Upper lobe of right lung (tissue), 1 donor: ENCODE results near the gene CYP2D6. TPM values are rescaled to one million over a fixed set of nuclear protein-coding genes. Genes with fewer than 3 reads are reported as not detected.

Source experiments
- ATAC-seq: fragments of 200-7000 bp; cut with Tn5 transposase; one replicate; pipeline ENCODE4 v1.9.1; 2020; ENCODE audit warnings: mild to moderate bottlenecking, moderate library complexity
- DNase-seq: peaks from one replicate; pipeline ENCODE4 v3.0.0-alpha.2; 2020
- H3K27ac ChIP-seq: fragments of 200-600 bp; one replicate; pipeline ENCODE4 v1.8.0; 2022
- H3K27me3 ChIP-seq: fragments of 200-600 bp; one replicate; pipeline ENCODE4 v1.8.0; 2022; ENCODE audit warnings: mild to moderate bottlenecking
- H3K36me3 ChIP-seq: fragments of 200-600 bp; one replicate; pipeline ENCODE4 v1.8.0; 2022
- H3K4me1 ChIP-seq: fragments of 200-600 bp; one replicate; pipeline ENCODE4 v1.8.0; 2022
- H3K4me3 ChIP-seq: fragments of 200-600 bp; one replicate; pipeline ENCODE4 v1.8.0; 2022; ENCODE audit warnings: mild to moderate bottlenecking
- H3K9me3 ChIP-seq: fragments of 200-600 bp; one replicate; pipeline ENCODE4 v1.8.0; 2022
- intact Hi-C: fragments of 100-400 bp; cut with DNase I; formaldehyde crosslinking; loops from one replicate; pipeline ENCODE4 v1.11.0; 2022
- total RNA-seq: library from RNA; stranded (reverse); fragmentation: NEBNext Ultra II Directional; extraction: Animal tissue kit (Norgen Biotek cat#: 25700); gene quantifications from one replicate; pipeline ENCODE4 v1.2.1, GENCODE V29; 2021
- TF ChIP-seq, protein P1 (sequence below): fragments of 200-600 bp; IDR thresholded peaks from one replicate; pipeline ENCODE4 v1.8.0; 2022; ENCODE audit warnings: antibody characterized with exemption
- donor health status: DM: no; HTN: yes; CAD: no; lungs with severe emphysema.

CYP2D6 gene
- total RNA-seq, 1 donor from 2014 or later: 1.0 TPM

DNA sequence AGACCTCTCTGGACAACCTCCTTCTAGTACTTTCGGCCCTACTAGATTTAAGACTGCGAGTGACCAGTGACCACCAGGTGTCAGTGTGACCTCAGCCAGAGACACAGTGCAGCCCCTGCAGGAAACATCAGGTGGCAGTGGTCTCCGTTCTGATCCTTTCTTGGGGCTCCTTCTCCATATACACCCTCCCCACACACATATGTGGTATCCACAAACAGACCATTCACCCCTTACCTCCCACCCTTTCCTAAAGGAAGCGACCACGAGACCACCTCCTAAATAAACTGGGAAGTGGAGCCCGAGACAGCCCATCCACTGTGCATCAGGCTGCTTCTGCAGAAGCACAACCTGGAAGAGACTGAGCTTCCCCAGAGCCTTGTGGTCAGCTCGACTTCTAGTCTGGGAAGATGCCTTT is 38.5 kb upstream of the CYP2D6 start:
- H3K27me3 ChIP-seq: no peaks in the 10 kb centered on the region
- ATAC-seq (peak; percentile 76), DNase-seq (no peak)
- H3K36me3 ChIP-seq: peaks cover 24% of the 10 kb centered on the region
- H3K4me3 ChIP-seq: no peak overlapping the region
- H3K4me1 ChIP-seq: no peaks in the 10 kb centered on the region
- TF ChIP-seq, protein P1, sequence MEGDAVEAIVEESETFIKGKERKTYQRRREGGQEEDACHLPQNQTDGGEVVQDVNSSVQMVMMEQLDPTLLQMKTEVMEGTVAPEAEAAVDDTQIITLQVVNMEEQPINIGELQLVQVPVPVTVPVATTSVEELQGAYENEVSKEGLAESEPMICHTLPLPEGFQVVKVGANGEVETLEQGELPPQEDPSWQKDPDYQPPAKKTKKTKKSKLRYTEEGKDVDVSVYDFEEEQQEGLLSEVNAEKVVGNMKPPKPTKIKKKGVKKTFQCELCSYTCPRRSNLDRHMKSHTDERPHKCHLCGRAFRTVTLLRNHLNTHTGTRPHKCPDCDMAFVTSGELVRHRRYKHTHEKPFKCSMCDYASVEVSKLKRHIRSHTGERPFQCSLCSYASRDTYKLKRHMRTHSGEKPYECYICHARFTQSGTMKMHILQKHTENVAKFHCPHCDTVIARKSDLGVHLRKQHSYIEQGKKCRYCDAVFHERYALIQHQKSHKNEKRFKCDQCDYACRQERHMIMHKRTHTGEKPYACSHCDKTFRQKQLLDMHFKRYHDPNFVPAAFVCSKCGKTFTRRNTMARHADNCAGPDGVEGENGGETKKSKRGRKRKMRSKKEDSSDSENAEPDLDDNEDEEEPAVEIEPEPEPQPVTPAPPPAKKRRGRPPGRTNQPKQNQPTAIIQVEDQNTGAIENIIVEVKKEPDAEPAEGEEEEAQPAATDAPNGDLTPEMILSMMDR: peak; percentile 77
- H3K9me3 ChIP-seq: no peaks in the 10 kb centered on the region
- intact Hi-C loops: loop anchor here (10.0 kb wide), 1 partner anchor 266 kb away; the partner anchor contains the start of gene NFAM1
- H3K27ac ChIP-seq: no peak overlapping the region

DNA sequence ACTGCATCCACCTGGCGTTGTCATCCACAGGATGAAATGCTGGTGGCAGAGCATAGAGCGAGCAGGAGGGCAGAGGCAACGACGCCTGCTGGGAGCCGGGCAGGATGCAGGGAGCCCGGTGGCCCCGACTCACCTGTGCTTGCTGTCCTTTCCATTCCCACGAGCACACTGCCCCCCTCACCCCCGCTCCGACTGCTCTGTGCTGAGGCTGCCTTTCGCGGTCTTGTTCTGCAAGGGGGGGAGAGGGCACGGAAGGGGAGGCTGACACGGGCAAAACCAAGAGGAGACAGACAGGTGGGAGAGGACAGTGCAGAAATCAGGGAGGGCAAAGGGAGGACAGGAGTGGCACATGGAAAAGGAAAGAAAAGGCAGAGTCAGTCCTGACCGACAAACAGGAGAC is 37.9 kb upstream of the CYP2D6 start:
- H3K4me1 ChIP-seq: no peaks in the 10 kb centered on the region
- H3K27ac ChIP-seq: no peak overlapping the region
- no peak for DNase-seq
- H3K27me3 ChIP-seq: no peaks in the 10 kb centered on the region
- intact Hi-C loops: loop anchor here (10.0 kb wide), 1 partner anchor 266 kb away; the partner anchor contains the start of gene NFAM1
- H3K36me3 ChIP-seq: peaks cover 26% of the 10 kb centered on the region
- TF ChIP-seq, protein P1: no peak
- H3K4me3 ChIP-seq: no peak overlapping the region
- no peaks in the 10 kb centered on the region for H3K9me3 ChIP-seq
- ATAC-seq: no peak

DNA sequence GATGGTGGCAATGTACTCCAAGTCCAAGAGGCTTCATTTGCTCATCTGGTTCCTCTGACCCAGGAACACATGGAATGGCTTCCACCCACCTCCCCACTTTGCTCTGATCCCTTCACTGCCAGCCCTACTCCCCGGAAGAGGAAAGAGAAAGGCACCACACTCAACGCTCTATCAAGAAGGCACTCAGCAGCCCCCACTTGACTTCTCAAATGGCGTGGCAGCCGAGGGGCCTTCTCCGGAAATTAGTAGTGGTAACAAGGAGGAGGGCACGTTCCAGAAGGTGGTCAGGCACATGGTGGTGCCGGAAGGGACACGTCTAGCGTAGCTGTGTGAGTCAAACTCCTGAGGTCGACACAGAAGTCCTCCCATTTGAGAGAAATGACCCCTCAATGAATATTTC is 36.5 kb upstream of the CYP2D6 start:
- no peak overlapping the region for H3K4me3 ChIP-seq
- peaks cover 29% of the 10 kb centered on the region for H3K36me3 ChIP-seq
- TF ChIP-seq, protein P1: no peak
- no peaks in the 10 kb centered on the region for H3K9me3 ChIP-seq
- no peak for ATAC-seq
- intact Hi-C loops: loop anchor here (10.0 kb wide), 1 partner anchor 268 kb away; the partner anchor contains the start of gene NFAM1
- DNase-seq: no peak
- H3K27me3 ChIP-seq: no peaks in the 10 kb centered on the region
- no peaks in the 10 kb centered on the region for H3K4me1 ChIP-seq
- H3K27ac ChIP-seq: no peak overlapping the region

DNA sequence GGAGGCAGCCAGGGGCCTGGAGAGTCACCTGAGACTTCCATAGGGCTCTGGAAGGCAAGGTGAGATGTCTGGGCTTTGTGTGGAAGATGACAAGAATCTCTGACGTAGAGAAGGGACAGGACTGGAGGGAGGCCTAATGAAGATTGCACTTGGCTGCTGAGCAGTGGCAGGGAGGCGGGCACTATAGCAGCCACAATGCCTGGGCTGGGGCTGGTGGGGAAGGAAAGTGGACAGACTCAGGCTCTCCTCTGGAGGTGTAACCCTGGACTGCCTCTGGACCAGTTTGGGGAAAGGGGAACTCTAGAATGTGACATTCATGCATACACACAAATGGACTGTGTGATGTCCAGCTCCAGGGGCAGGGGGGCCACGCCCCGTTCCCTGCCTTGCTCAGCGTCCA is 34.3 kb upstream of the CYP2D6 start:
- Histone ChIP-seq H3K27ac (no peak overlapping the region), H3K27me3 (no peaks in the 10 kb centered on the region), H3K9me3 (no peaks in the 10 kb centered on the region), H3K4me1 (no peaks in the 10 kb centered on the region), H3K36me3 (peaks cover 26% of the 10 kb centered on the region), H3K4me3 (no peak overlapping the region)
- no peak for DNase-seq
- ATAC-seq: no peak
- intact Hi-C loops: loop anchor here (10.0 kb wide), 1 partner anchor 270 kb away; the partner anchor contains the start of gene NFAM1
- TF ChIP-seq, protein P1: no peak

DNA sequence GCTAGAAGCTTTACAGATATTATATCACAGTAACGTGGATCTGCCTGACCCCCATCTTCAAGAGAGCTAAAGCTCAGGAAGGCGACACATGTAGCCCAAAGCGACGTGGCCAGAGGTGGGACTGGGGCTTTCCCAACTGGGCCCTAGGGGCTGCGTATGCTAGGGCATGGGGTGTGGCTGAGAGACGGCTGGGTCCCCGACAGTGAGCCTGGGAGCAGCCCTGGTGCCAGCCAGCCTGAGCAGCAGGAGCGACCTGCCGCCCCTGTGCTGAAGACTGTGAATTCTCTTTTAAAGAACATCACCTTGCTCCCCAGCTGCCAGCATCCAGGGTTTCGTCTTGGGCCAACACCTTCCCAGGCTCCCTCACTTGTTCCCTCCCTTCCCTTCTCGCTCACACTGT is 32.9 kb upstream of the CYP2D6 start:
- no peak for DNase-seq
- no peaks in the 10 kb centered on the region for H3K9me3 ChIP-seq
- no peak for ATAC-seq
- no peak overlapping the region for H3K4me3 ChIP-seq
- intact Hi-C loops: loop anchor here (10.0 kb wide), 1 partner anchor 271 kb away; the partner anchor contains the start of gene NFAM1
- peaks cover 19% of the 10 kb centered on the region for H3K36me3 ChIP-seq
- H3K27ac ChIP-seq: no peak overlapping the region
- TF ChIP-seq, protein P1: no peak
- no peaks in the 10 kb centered on the region for H3K27me3 ChIP-seq
- no peaks in the 10 kb centered on the region for H3K4me1 ChIP-seq
